Stimulated activated CD4-positive, alpha-beta T cell treated with anti-CD3 and anti-CD28 coated beads, Interleukin-1b, Interleukin-23, amount 100 ng/mL, for 48 hours (primary cell): ENCODE measurements around the gene KIR2DL3.
"Not testable (repeated sequence)": the region's sequence is repeated elsewhere in the genome, so short reads cannot be mapped to it uniquely, and the experiment has no call there.

Source experiments
- DNase-seq: peaks from one replicate; pipeline ENCODE4 v3.0.0-alpha.2; 2020

The KIR2DL3 gene

DNA sequence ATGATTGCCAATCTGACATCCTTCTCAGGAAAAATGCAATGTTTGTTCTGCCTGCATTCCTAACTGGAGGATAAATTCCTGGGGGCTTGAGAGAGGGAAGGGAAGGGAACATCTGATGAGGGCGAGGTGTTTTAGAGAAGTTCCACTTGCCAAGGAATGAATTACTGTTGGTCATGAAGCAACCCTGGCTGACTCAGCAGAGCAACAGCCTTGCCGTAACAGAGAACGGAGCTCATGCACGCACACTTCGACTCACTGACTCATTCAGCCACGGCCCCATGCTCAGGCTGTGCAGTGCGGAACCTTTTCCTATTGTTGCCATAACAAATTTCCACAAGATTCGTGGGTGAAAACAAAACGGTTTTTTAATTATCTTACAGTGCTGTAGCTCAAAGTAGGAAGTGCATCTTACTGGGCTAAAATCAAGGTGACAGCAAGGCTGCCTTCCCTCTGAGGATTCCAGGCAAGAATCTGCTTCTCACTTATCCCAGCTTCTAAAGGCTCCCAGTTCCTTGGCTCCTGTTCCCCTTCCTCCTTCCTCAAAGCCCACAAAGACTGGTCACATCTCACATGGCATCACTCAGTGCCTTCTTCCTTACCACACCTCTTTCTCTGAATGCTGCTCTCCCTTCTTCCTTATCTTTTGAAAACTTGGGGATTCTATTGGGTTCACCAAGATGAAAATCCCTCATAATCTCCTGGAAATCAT is 9.5 kb downstream of the KIR2DL3 start:
- DNase-seq = not testable (repeated sequence)

- DNase-seq = not testable (repeated sequence)
These were observed 12.0 kb downstream of the KIR2DL3 start for GRCh38 chr19:54750276-54750675.

- not testable (repeated sequence) for DNase-seq
These were observed 18.1 kb downstream of the KIR2DL3 start for GRCh38 chr19:54756204-54757110.

GRCh38 chr19:54758577-54758976 is 20.3 kb downstream of the KIR2DL3 start:
- not testable (repeated sequence) for DNase-seq

GRCh38 chr19:54764219-54764618 is 25.9 kb downstream of the KIR2DL3 start:
- DNase-seq = not testable (repeated sequence)

- not testable (repeated sequence) for DNase-seq
These were observed 28.2 kb downstream of the KIR2DL3 start for GRCh38 chr19:54766464-54766863.

DNA sequence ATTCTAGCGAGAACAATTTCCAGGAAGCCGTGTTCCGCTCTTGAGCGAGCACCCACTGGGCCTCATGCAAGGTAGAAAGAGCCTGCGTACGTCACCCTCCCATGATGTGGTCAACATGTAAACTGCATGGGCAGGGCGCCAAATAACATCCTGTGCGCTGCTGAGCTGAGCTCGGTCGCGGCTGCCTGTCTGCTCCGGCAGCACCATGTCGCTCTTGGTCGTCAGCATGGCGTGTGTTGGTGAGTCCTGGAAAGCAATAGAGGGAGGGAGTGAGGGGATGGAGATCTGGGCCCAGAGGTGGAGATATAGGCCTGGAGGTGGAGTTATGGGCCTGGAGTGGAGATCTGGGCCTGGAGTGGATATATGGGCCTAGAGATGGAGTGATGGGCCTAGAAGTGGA is 31.3 kb downstream of the KIR2DL3 start, which contains the start of gene KIR2DL1:
TSS of gene KIR2DL1 (plus strand) at position 148 of the 400 bp plus-strand sequence. CDS start at position 206, 58 bp downstream.
- DNase-seq = not testable (repeated sequence)

DNA sequence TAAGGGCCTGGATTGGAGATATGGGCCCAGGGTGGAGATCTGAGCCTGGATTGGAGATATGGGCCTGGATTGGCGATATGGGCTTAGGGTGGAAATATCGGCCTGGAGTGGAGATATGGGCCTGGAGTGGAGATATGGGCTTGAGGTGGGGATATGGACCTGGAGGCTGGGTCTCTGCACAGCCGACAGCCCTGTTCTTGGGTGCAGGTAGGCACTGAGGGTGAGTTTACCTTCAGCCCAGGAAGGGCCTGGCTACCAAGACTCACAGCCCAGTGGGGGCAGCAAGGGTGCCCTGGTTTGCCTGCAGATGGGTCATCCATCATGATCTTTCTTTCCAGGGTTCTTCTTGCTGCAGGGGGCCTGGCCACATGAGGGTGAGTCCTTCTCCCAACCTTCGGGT is 32.2 kb downstream of the KIR2DL3 start:
- not testable (repeated sequence) for DNase-seq

DNA sequence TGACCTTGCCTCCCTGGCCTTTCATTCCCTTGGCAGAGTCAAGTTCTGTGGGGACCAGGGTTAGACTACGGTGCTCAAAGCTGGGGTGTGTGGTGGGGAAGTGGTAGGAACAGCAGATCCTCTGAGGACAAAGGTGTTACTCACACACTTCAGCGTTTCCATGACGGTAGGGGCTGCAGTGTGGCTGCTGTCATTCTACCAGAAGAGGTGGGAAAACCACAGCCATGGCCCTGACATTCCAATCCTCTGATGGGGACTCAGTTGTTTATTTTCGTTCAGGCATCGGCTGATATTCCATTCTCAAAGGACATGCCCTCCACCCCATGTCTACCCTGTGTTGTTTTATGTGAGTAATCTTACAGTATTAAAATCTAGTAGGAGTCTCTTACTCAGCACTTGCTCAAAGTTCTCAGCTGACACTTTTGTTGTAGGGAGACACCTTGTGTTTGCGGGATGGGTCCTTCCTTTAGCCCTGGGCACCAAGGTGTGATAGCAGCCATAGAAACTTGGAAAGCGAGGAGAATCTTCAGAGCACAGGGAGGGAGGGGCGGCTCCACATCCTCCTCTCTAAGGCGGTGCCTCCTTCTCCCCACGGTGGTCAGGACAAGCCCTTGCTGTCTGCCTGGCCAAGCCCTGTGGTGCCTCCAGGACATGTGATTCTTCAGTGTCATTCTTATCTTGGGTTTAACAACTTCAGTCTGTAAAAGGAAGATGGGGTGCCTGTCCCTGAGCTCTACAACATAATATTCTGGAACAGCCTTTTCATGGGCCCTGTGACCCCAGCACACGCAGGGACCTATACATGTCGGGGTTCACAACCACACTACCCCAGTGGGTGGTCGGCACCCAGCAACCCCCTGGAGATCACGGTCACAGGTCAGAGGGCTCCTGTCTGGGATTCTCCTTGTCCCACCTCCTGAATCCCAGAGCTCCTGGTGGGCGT is 33.0 kb downstream of the KIR2DL3 start:
- DNase-seq = not testable (repeated sequence)

DNA sequence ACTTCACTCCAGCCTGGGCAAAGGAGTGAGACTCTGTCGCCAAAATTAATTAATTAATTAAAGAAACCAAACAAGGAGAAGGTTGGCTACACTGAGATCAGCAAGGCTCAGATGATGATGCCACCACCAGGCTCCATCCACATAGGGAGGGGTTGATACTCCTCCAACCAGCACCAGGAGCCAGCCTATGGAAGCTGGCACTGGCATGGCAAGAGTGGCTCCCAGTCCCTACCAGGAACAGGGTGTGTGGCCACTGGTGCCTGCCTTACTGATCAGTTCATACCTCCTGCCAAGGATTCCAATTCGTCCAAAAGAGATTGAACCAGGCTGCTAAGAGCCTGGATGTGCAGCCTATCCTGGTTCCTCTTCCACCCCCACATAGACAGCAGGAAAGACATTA is 34.4 kb downstream of the KIR2DL3 start:
- not testable (repeated sequence) for DNase-seq

- not testable (repeated sequence) for DNase-seq
These were observed 36.9 kb downstream of the KIR2DL3 start for GRCh38 chr19:54775095-54775815.

GRCh38 chr19:54775830-54776229 is 37.5 kb downstream of the KIR2DL3 start:
- DNase-seq = not testable (repeated sequence)

- DNase-seq = not testable (repeated sequence)
These were observed 39.5 kb downstream of the KIR2DL3 start for GRCh38 chr19:54777851-54778250.

DNA sequence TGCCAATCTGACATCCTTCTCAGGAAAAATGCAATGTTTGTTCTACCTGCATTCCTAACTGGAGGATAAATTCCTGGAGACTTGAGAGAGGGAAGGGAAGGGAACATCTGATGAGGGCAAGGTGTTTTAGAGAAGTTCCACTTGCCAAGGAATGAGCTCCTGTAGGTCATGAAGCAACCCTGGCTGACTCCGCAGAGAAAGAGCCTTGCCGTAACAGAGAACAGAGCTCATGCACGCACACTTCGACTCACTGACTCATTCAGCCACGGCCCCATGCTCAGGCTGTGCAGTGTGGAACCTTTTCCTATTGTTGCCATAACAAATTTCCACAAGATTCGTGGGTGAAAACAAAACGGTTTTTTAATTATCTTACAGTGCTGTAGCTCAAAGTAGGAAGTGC is 40.6 kb downstream of the KIR2DL3 start:
- not testable (repeated sequence) for DNase-seq

GRCh38 chr19:54782916-54783315 is 44.6 kb downstream of the KIR2DL3 start:
- DNase-seq = not testable (repeated sequence)

DNA sequence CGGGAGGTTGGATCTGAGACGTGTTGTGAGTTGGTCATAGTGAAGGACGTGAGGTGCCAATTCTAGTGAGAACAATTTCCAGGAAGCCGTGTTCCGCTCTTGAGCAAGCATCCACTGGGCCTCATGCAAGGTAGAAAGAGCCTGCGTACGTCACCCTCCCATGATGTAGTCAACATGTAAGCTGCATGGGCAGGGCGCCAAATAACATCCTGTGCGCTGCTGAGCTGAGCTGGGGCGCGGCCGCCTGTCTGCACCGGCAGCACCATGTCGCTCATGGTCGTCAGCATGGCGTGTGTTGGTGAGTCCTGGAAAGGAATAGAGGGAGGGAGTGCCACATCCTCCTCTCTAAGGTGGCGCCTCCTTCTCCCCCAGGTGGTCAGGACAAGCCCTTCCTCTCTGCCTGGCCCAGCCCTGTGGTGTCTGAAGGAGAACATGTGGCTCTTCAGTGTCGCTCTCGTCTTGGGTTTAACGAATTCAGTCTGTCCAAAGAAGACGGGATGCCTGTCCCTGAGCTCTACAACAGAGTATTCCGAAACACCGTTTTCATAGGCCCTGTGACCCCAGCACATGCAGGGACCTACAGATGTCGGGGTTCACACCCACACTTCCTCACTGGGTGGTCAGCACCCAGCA is 47.9 kb downstream of the KIR2DL3 start:
- DNase-seq = not testable (repeated sequence)

DNA sequence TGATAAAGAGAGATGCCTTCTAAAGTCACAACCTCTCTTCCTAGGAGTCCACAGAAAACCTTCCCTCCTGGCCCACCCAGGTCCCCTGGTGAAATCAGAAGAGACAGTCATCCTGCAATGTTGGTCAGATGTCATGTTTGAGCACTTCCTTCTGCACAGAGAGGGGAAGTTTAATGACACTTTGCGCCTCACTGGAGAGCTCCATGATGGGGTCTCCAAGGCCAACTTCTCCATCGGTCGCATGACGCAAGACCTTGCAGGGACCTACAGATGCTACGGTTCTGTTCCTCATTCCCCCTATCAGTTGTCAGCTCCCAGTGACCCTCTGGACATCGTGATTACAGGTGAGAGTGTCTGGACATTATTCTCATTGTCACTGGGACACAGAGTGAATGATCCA is 49.8 kb downstream of the KIR2DL3 start:
- not testable (repeated sequence) for DNase-seq

DNA sequence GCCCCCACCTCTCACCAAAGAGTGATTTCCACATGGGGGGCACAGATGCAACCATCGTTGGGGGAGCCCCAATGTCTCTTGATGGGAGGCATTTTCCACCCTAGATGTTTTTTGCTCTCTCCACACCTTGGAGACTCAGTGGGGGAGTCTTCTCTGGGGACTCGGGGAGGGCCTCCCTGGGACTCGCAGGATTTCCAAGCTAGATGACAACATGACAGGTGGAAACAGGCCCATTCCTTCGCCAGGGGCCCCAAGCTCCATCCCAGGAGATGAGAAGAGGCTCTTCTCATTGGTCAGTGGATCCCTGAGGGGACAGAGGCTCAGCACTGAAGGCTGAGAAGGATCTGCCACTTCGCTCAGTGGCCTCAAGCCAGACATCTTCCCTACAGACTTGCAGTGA is 52.4 kb downstream of the KIR2DL3 start:
- DNase-seq = no peak

GRCh38 chr19:54791476-54791875 is 53.2 kb downstream of the KIR2DL3 start:
- DNase-seq = no peak

DNA sequence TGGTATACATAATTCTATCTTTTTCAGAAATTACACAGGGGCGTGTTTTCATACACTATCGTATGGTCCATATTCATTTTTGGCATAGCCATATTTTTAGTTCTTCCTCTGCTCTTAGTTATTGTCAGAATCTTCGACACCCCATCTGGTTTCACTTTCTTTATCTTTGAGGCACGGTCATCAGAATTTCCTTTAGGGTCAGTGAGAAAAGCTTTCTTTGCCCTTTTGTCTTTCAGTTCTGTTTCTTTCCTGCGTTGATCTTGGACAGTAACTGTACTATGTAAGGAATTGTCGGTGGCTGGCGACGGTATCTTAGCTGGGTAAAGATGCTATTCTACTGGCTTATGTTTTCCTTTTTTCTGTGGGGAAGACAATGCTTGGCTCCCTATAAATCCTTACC is 54.5 kb downstream of the KIR2DL3 start:
- DNase-seq = no peak

DNA sequence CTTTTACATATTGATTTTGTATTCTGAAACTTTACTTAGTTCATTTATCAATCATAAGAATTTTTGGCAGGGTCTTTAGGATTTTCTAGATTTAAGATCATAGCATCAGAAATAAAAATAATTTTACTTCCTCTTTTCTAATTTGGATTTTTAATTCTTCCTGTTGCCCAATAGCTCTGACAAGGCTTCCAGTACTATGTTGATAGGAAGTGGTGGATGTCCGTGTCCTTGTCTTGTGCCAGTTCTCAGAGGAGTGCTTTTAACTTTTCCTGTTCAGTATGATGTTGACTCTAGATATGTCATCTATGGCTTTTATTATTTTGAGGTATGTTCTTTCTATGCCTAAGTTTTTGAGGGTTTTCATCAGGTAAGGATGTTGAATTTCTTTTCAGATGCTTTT is 57.4 kb downstream of the KIR2DL3 start:
- no peak for DNase-seq
